GM12864 (cell line): Measurements from ENCODE around the gene NID2.

Source experiments
- DNase-seq: peaks from one replicate; pipeline ENCODE4 v3.0.0-alpha.2; 2011; ENCODE audit warnings: low read depth
- H3K4me3 ChIP-seq: 2 replicates; pipeline ENCODE4 v1.5.1; 2011; ENCODE audit warnings: mild to moderate bottlenecking, low read depth, low read length, control low read depth
- TF ChIP-seq, protein P1 (sequence below): IDR thresholded peaks from 2 replicates; pipeline ENCODE4 v1.5.1; 2011; ENCODE audit warnings: low read depth, mild to moderate bottlenecking, moderate library complexity, low read length, control low read depth, inconsistent platforms; ENCODE audit errors: missing control alignments

Gene NID2

DNA sequence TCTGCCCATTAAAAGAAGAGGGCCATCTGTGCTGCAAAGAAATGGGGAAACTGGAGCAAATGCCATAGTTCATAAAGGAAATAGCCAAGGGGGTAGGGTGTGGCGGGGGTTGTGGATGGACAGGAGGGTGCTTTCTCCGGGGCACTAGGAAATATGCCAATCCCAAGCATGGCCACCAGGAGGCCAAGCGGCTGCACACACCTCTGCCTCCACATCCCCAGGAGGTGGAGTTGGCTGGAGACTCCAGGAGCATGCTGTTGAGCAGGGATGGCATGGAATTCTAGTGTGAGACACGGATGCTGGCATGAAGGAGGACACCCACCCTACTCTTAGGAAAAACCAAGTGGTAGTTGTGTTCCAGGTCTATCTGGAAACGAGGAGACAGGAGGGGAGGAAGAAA, 25.2 kb downstream of the NID2 start:
- TF ChIP-seq, protein P1, sequence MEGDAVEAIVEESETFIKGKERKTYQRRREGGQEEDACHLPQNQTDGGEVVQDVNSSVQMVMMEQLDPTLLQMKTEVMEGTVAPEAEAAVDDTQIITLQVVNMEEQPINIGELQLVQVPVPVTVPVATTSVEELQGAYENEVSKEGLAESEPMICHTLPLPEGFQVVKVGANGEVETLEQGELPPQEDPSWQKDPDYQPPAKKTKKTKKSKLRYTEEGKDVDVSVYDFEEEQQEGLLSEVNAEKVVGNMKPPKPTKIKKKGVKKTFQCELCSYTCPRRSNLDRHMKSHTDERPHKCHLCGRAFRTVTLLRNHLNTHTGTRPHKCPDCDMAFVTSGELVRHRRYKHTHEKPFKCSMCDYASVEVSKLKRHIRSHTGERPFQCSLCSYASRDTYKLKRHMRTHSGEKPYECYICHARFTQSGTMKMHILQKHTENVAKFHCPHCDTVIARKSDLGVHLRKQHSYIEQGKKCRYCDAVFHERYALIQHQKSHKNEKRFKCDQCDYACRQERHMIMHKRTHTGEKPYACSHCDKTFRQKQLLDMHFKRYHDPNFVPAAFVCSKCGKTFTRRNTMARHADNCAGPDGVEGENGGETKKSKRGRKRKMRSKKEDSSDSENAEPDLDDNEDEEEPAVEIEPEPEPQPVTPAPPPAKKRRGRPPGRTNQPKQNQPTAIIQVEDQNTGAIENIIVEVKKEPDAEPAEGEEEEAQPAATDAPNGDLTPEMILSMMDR, result peak; percentile 68
- no peak for DNase-seq
- H3K4me3 ChIP-seq, result no peak overlapping the region

DNA sequence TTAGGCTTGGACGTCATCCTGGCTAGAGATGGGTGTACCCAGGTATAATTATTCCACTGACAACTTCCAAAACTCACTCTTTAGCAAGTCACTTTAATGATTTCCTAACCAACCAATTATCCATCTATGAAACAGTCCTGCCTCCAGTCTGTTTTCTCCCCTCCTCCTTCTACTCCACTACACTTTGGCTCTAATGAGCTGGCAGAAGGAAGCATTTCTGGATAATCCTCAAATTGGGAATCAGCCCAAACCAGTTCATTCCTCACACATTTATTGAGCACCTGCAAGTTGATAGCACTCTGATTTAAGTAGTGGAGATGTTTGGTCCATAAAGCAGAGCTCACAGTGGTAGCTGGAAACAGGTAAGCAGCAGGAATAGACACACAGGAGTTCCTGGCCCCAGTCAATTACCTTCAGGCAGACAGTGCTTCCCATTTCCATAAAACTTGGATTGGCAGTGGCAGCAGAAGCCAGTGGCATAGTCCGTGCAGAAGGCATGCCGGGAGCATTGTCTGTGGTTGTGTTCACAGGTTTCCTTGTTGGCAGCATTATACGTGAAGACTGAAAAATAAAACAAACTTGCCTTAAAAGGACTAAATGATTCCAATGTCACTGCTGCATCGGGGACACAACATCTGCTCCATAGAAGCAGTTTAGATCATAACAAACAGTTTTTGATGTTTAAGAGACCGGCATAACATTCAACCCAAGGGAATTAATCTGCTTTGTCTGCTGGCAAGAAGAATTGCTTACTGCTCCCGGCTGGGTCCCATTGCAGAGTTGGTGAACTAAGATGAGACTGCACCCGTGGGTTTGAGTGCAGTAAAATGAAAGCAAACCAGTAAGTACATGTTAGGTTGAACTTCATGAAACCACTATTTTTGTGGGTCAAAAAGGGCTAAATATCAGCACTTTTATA, 26.2 kb downstream of the NID2 start:
- TF ChIP-seq, protein P1, result no peak
- H3K4me3 ChIP-seq, result no peak overlapping the region
- no peak for DNase-seq

DNA sequence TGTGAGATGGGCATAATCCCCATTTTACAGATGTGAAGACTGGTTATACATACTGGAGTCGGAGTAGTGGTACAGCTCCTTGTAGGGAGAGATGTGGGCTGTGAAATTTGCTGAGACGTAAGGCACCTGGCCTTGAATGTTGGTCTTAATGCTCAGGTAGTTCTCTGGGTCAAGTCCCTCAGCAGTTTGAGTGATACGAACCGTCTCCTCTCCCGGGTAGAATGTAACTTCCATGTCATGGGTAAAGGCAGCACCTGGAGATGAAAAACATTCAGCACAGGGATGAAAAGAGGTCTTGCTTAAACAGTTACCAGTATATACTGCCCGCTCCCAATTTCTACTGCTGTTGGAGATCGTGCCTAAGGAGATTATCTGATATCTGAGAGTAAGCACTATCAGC, 28.3 kb downstream of the NID2 start:
- DNase-seq, result no peak
- TF ChIP-seq, protein P1, result no peak
- no peak overlapping the region for H3K4me3 ChIP-seq

DNA sequence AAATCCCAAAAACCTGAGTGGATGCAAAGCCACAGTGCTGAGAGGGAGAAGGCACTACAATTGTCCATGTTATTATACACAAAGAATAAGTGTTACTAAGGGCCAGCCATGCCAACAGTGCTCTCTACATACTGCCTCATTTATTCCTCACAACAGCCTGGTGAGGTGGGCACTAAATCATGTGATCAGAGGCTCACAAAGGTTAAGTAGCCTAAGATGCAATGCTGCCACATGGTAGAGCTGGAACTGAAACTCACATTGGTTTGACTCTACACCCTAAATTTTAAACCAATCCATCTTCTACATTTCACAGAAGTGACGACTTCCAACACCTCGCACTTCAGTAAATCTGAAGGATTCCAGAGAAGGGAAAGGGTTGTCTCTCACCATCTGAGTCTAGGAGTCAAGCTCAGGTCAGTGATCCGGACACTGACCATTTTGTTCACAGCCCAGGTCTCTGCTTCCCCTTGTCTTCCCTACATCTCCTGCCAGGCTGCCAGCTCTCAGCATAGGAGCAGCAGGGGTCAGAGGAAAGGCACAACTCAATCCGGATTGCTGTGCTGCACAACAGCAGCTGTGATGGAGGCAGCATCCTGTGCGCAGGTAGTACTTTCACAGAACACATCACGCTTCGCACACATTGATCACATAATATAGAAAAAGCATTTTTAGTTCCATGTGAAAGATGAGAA, 29.6 kb downstream of the NID2 start:
- H3K4me3 ChIP-seq, result no peak overlapping the region
- TF ChIP-seq, protein P1, result no peak
- no peak for DNase-seq

DNA sequence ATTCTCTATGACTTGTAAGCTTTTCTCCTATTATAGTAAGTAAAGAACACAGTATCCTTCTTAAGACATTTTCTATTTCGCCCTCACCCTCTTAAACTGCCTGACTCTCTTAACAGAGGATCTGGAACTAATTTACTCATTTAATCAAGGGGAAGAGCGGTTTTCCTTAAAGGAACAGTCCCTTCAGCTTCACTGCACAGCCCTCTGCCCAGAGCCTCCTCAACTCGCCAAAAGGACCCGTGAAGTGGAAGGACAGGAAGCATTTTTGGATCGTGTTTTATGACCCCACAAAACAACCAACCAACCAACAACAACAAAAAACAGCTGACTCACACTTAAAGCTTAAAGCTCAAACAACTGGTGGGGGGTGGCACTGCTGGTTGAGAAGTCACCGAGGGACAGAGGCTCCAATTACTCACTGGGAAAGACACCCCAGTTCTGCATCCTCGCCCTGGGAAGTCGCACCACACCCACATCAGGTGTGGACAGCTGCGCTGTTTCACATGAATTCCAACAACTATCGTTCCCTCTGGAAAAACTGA, 35.7 kb downstream of the NID2 start:
- no peak overlapping the region for H3K4me3 ChIP-seq
- no peak for DNase-seq
- TF ChIP-seq, protein P1, result no peak

DNA sequence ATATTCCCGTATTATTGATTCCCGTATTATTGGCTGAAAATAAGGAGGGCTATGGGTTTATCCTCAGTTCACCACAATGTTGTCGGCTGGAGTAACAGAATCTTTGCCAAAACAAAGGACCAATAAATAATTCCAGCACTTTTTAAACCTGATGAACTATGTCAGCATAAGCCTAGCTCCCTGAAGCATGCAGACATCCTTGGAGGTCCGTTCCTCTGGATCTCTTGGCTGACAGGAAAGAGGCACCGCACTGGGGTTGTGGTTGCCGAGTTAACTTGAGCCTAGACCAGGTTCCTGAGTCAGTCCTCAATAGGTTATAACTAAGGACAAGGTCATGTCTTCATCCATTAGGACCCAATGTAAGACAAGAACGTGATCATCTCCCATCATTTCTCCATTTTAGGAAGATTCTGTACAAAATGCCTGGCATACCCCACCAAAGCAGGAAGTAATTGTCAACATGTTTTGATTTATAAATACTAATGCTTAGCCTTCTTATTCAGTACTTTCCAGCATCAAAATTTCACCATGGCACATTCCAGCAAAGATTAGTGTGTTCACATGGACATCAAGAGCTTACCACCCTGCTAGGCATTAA, 36.6 kb downstream of the NID2 start:
- H3K4me3 ChIP-seq, result no peak overlapping the region
- DNase-seq, result no peak
- TF ChIP-seq, protein P1, result no peak
